ENCODE results near the gene STK10.

STK10 gene

GRCh38 chr5:172144291-172144815 lies 43.7 kb downstream of the STK10 start:
- H3K4me3 ChIP-seq (replicated peaks; ENCODE audit: insufficient read depth, low read length), result no peak overlapping the region

DNA sequence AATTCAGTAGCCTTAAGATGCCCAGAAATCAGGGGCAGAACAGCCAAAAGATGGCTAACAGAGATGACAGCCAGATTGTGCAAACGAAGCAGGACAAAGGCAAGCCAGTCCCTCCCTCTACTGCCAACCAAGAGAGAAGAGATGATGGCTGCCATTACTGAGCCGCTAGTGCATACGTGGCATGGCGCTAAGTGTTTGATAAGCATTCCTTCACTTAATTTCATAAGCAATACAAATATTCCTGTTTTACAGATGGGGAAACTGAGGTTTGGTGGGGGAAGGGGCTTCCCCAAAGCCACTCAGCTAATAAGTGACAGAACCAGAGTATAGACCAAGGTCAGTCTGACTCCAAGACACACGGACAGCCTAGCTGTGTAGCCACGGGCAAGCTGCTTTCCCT lies 44.1 kb downstream of the STK10 start:
- TF ChIP-seq SPI1 (IDR thresholded peaks at IDR 0.05; ENCODE audit: borderline replicate concordance, low read depth), result no peak
- TF ChIP-seq GABPA (IDR thresholded peaks at IDR 0.05; ENCODE audit: low read depth), result no peak
- TF ChIP-seq, protein P1, sequence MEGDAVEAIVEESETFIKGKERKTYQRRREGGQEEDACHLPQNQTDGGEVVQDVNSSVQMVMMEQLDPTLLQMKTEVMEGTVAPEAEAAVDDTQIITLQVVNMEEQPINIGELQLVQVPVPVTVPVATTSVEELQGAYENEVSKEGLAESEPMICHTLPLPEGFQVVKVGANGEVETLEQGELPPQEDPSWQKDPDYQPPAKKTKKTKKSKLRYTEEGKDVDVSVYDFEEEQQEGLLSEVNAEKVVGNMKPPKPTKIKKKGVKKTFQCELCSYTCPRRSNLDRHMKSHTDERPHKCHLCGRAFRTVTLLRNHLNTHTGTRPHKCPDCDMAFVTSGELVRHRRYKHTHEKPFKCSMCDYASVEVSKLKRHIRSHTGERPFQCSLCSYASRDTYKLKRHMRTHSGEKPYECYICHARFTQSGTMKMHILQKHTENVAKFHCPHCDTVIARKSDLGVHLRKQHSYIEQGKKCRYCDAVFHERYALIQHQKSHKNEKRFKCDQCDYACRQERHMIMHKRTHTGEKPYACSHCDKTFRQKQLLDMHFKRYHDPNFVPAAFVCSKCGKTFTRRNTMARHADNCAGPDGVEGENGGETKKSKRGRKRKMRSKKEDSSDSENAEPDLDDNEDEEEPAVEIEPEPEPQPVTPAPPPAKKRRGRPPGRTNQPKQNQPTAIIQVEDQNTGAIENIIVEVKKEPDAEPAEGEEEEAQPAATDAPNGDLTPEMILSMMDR (IDR thresholded peaks at IDR 0.05; ENCODE audit: insufficient read depth, low read length), result no peak
- no peak for TF ChIP-seq REST (IDR thresholded peaks at IDR 0.05; ENCODE audit: insufficient replicate concordance, low read depth)
- no peak for TF ChIP-seq POLR2AphosphoS5 (IDR thresholded peaks at IDR 0.05; ENCODE audit: low read depth)
- H3K27ac ChIP-seq (replicated peaks), result no peak overlapping the region
- no peak for DNase-seq (ENCODE audit: low read depth in 1 of 2, low spot score in 1 of 2)
- H3K27me3 ChIP-seq (ENCODE audit: insufficient read depth, poor library complexity, severe bottlenecking), result no peaks in the 10 kb centered on the region
- no peak overlapping the region for H3K4me3 ChIP-seq (replicated peaks; ENCODE audit: insufficient read depth, low read length)

More at GRCh38 chr5:172144291-172144815, 43.7 kb downstream of the STK10 start:
- no peaks in the 10 kb centered on the region for H3K27me3 ChIP-seq (ENCODE audit: insufficient read depth, poor library complexity, severe bottlenecking)
- H3K27ac ChIP-seq (replicated peaks), result no peak overlapping the region
- TF ChIP-seq GABPA (IDR thresholded peaks at IDR 0.05; ENCODE audit: low read depth) (no peak), REST (IDR thresholded peaks at IDR 0.05; ENCODE audit: insufficient replicate concordance, low read depth) (no peak), SPI1 (IDR thresholded peaks at IDR 0.05; ENCODE audit: borderline replicate concordance, low read depth) (no peak), POLR2AphosphoS5 (IDR thresholded peaks at IDR 0.05; ENCODE audit: low read depth) (no peak)
- TF ChIP-seq, protein P1 (IDR thresholded peaks at IDR 0.05; ENCODE audit: insufficient read depth, low read length), result no peak
- no peak for DNase-seq (ENCODE audit: low read depth in 1 of 2, low spot score in 1 of 2)

DNA sequence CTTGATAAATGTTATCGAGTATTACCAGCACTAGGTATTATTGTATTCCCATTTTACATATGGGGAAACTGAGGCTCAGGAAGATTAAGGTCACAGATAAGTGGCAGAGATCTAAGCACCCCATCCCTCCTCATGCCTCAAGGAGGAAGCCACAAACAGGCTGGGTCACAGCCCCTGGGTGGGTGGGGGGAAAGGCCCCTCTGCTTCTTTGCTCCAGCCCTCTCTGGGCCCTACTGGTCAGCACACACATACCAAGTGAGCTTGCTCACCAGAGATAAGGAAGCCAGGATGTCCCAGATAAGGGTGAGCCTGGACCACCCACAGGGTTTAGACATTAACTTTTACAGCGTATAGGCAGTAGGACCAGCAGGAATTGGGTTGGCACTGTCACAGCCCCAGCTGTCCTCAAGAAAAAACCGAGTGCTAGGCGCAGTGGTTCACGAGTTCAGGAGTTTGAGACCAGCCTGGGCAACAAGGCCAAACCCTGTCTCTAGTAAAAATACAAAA lies 45.3 kb downstream of the STK10 start:
- Histone ChIP-seq H3K27me3 (ENCODE audit: insufficient read depth, poor library complexity, severe bottlenecking) (no peaks in the 10 kb centered on the region), H3K4me3 (replicated peaks; ENCODE audit: insufficient read depth, low read length) (no peak overlapping the region), H3K27ac (replicated peaks) (no peak overlapping the region)
- TF ChIP-seq REST (IDR thresholded peaks at IDR 0.05; ENCODE audit: insufficient replicate concordance, low read depth), result no peak
- no peak for TF ChIP-seq POLR2AphosphoS5 (IDR thresholded peaks at IDR 0.05; ENCODE audit: low read depth)
- TF ChIP-seq GABPA (IDR thresholded peaks at IDR 0.05; ENCODE audit: low read depth), result no peak
- TF ChIP-seq SPI1 (IDR thresholded peaks at IDR 0.05; ENCODE audit: borderline replicate concordance, low read depth), result no peak
- TF ChIP-seq, protein P1 (IDR thresholded peaks at IDR 0.05; ENCODE audit: insufficient read depth, low read length), result no peak
- no peak for DNase-seq (ENCODE audit: low read depth in 1 of 2, low spot score in 1 of 2)
